ENCODE data around the gene ZSCAN1. TPM values are rescaled to one million over a fixed set of nuclear protein-coding genes. Genes with fewer than 3 reads are reported as not detected.

ZSCAN1 gene
- total and polyA plus RNA-seq, 2 of the 4 experiments (the other 2 are of a cell fraction) = not detected

GRCh38 chr19:58002384-58003173 is 31.2 kb upstream of the ZSCAN1 start, which contains the start of gene ZNF606:
Gene ZNF606, minus strand, starts transcription at chr19:58002820. Its CDS starts 1,501 bp downstream, at chr19:58001319.
- ATAC-seq (ENCODE audit: low read depth) (peak; percentile 99), DNase-seq (peak; percentile 84)
- Histone ChIP-seq H2AFZ (replicated peaks; ENCODE audit: low read length, poor library complexity) (peak within 1 kb of the TSS; percentile 100), H3K4me2 (ENCODE audit: low read depth, low read length) (peak within 1 kb of the TSS; percentile 93), H2BK5ac (ENCODE audit: low read depth, low read length, poor library complexity, severe bottlenecking) (peak within 1 kb of the TSS; percentile 63), H3K36me3 (ENCODE audit: control insufficient read depth, insufficient read depth, low read length) (peaks cover 48% of the 10 kb centered on the region), H3K4me1 (ENCODE audit: control insufficient read depth, insufficient read depth, low read length) (no peaks in the 10 kb centered on the region), H3K79me1 (ENCODE audit: low read depth in 1 of 2, low read length in 2 of 2) (peaks cover 24 to 39% of the 10 kb centered on the region in 2 experiments), H2BK15ac (ENCODE audit: low read depth, low read length) (peak within 1 kb of the TSS; percentile 7; the same call in 1 of the 3 replicates), H4K8ac (ENCODE audit: low read depth in 2 of 2, low read length in 2 of 2) (peak within 1 kb of the TSS; percentile 97 to 98), H4K20me1 (ENCODE audit: insufficient read depth, low read length) (no peaks in the 10 kb centered on the region), H3K56ac (ENCODE audit: extremely low read depth, insufficient read depth, low read length) (peak within 1 kb of the TSS; percentile 19), H3K23ac (ENCODE audit: low read depth, low read length) (peak within 1 kb of the TSS; percentile 92), H3K9ac (ENCODE audit: low read depth, low read length) (peak within 1 kb of the TSS; percentile 79), H3K9me3 (ENCODE audit: control insufficient read depth, insufficient read depth, low read length) (peaks cover 58% of the 10 kb centered on the region), H2BK120ac (ENCODE audit: low read depth, low read length) (peak within 1 kb of the TSS; percentile 60; the same call in 1 of the 2 replicates), H3K9me1 (ENCODE audit: insufficient read depth, low read length) (no peaks in the 10 kb centered on the region), H4K91ac (ENCODE audit: insufficient read depth, low read depth, low read length) (peak within 1 kb of the TSS; percentile 70), H3K27ac (ENCODE audit: insufficient read depth, low read length) (peak within 1 kb of the TSS; percentile 83), H2BK20ac (ENCODE audit: low read depth, low read length) (peak within 1 kb of the TSS; percentile 25; the same call in 1 of the 2 replicates), H4K5ac (ENCODE audit: low read depth, low read length) (peak within 1 kb of the TSS; percentile 79), H3K4ac (ENCODE audit: low read depth, low read length) (peak within 1 kb of the TSS; percentile 92), H2AK5ac (ENCODE audit: low read depth, low read length) (peak within 1 kb of the TSS; percentile 66), H2AK9ac (replicated peaks; ENCODE audit: low read depth, low read length, poor library complexity) (peak within 1 kb of the TSS; percentile 87), H3K27me3 (ENCODE audit: control insufficient read depth, insufficient read depth, low read length) (no peaks in the 10 kb centered on the region), H3K4me3 (ENCODE audit: insufficient read depth, low read depth, low read length) (peak within 1 kb of the TSS; percentile 82), H3K18ac (ENCODE audit: low read depth, low read length) (peak within 1 kb of the TSS; percentile 7), H3K14ac (replicated peaks; ENCODE audit: low read depth, low read length) (peak within 1 kb of the TSS; percentile 97)
- intact Hi-C loops (cut with micrococcal nuclease) = loop anchor here (10.0 kb wide), 1 partner anchor 152 kb away; the partner anchor contains the start of gene ZNF329
- TF ChIP-seq POLR2A (IDR thresholded peaks at IDR 0.05; ENCODE audit: low read depth, low read length) = 0 out of 2 replicates have a peak, but pooled peaks have one; percentile 51
- peak; percentile 87 for TF ChIP-seq RCOR1 (IDR thresholded peaks at IDR 0.05; ENCODE audit: insufficient replicate concordance, low read length)
- no peak for TF ChIP-seq CHD1 (IDR thresholded peaks at IDR 0.05; ENCODE audit: low read depth, low read length)
- 0 out of 2 replicates have a peak, but pooled peaks have one; percentile 25 for TF ChIP-seq MAZ (IDR thresholded peaks at IDR 0.05; ENCODE audit: borderline replicate concordance, low read depth, low read length)
- TF ChIP-seq MXI1 (IDR thresholded peaks at IDR 0.05; ENCODE audit: borderline replicate concordance, low read depth, low read length) = no peak
- TF ChIP-seq ELK1 (IDR thresholded peaks at IDR 0.05; ENCODE audit: borderline replicate concordance, low read depth, low read length) = no peak
- POLR2A ChIA-PET (ENCODE audit: unreplicated experiment) = interaction anchor here (0.6 kb wide), 1 partner anchor 180 kb away, joined by 3 read pairs; the partner anchor contains the start of gene ZNF274
- in situ Hi-C loops (cut with MboI; ENCODE audit: low sequenced_read_pairs) = no loop called here
- 1% methylated on average over 44 of the region's 91 CpGs; no CpG with 5 or more reads in 1 of the 2 experiments for WGBS, 2 experiments (ENCODE audit: extremely low coverage in 2 of 2, insufficient read length in 1 of 2)
- CTCF ChIA-PET = interaction anchor here (1.3 kb wide), 1 partner anchor 16 kb away, joined by 4 read pairs; no protein-coding TSS in a partner anchor
- dilution Hi-C loops (cut with HindIII; ENCODE audit: low sequenced_read_pairs, unreplicated experiment) = no loop called here
- no TSS peak for BruUV-seq (replicated peaks)
